Prostate gland (tissue), 2 donors: ENCODE data around the gene TNRC6A.

ENCODE experiments used
- POLR2A ChIP-seq: fragments of 450-650 bp; IDR thresholded peaks from one replicate; pipeline ENCODE4 v1.6.1; 2016; ENCODE audit warnings: antibody characterized with exemption, mild to moderate bottlenecking
- POLR2AphosphoS5 ChIP-seq: sonication (generic); formaldehyde crosslinking; IDR thresholded peaks from one replicate; pipeline ENCODE4 v1.6.1; 2017; ENCODE audit warnings: antibody characterized with exemption
- TF ChIP-seq, protein P1 (sequence below), 4 experiments: fragments of 200-600 bp in 2 of 4; fragments of 450-650 bp in 2 of 4; sonication (generic) in 2 of 4; IDR thresholded peaks; 1 replicate in 3 of 4; 2 replicates in 1 of 4; pipeline ENCODE4 v1.5.1; 2016 to 2019; ENCODE audit warnings: antibody characterized with exemption in 4 of 4, mild to moderate bottlenecking in 2 of 4, moderate library complexity in 2 of 4

DNA sequence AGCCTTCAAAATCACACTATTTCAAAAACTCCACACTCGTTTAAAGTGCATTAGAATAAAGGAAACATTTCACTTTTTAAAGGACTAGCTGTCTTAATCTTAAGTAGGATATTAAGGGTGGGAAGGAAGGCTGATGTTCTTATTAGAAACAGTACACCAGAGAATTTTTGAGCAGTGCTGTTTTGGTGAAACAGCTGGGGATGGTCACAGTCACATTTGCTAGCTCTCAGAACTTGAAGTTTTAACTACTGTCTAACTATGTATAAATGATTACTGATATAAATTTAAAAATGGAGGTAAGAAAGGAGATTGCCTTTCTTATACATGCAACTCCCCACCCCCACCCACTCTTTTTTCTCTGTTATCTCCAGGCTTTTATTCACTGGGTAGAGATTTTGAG is 77.8 kb downstream of the TNRC6A start:
- TF ChIP-seq POLR2A, result no peak
- TF ChIP-seq, protein P1, sequence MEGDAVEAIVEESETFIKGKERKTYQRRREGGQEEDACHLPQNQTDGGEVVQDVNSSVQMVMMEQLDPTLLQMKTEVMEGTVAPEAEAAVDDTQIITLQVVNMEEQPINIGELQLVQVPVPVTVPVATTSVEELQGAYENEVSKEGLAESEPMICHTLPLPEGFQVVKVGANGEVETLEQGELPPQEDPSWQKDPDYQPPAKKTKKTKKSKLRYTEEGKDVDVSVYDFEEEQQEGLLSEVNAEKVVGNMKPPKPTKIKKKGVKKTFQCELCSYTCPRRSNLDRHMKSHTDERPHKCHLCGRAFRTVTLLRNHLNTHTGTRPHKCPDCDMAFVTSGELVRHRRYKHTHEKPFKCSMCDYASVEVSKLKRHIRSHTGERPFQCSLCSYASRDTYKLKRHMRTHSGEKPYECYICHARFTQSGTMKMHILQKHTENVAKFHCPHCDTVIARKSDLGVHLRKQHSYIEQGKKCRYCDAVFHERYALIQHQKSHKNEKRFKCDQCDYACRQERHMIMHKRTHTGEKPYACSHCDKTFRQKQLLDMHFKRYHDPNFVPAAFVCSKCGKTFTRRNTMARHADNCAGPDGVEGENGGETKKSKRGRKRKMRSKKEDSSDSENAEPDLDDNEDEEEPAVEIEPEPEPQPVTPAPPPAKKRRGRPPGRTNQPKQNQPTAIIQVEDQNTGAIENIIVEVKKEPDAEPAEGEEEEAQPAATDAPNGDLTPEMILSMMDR (IDR thresholded peaks at IDR 0.05), result no peak
- no peak for TF ChIP-seq POLR2AphosphoS5
